ENCODE results near the gene LRRC3C. TPM values are rescaled to one million over a fixed set of nuclear protein-coding genes. Genes with fewer than 3 reads are reported as not detected.

Gene LRRC3C
- total and polyA plus RNA-seq, 3 donors from 2014 or later: 0.47 to 0.78 TPM; not detected in 1

DNA sequence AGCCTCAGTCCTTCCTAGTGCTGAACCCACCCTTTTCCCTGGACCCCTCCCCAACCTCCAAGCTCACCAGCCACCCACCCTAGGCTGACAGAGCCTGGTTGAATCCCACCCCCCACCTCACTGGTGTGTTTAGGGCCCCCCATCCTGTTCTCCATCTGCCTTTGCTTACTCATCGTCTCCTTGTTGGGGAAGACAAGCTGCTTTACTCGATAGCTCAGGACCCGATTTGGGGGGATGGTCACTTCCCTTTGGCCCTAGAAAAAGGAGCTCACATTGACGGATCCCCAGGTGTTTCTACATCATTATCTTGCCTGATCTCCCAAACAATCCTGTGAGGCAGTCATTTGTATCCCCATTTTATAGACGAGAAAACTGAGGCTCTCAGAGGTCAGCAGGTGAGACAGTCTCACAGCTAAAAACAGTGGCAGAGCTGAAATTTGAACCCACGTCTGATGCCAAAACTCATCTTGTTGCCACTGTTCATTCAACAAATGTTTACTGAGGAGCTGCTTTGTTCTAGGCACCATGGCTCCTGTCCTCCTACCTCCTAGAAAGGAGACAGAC is 18.7 kb upstream of the LRRC3C start:
- Histone ChIP-seq H3K27ac (no peak overlapping the region), H3K27me3 (no peaks in the 10 kb centered on the region), H3K36me3 (ENCODE audit: low read depth, missing control alignments) (no peaks in the 10 kb centered on the region), H3K4me1 (no peaks in the 10 kb centered on the region), H3K4me3 (no peak overlapping the region), H3K9me3 (no peaks in the 10 kb centered on the region)
- TF ChIP-seq, protein P1, sequence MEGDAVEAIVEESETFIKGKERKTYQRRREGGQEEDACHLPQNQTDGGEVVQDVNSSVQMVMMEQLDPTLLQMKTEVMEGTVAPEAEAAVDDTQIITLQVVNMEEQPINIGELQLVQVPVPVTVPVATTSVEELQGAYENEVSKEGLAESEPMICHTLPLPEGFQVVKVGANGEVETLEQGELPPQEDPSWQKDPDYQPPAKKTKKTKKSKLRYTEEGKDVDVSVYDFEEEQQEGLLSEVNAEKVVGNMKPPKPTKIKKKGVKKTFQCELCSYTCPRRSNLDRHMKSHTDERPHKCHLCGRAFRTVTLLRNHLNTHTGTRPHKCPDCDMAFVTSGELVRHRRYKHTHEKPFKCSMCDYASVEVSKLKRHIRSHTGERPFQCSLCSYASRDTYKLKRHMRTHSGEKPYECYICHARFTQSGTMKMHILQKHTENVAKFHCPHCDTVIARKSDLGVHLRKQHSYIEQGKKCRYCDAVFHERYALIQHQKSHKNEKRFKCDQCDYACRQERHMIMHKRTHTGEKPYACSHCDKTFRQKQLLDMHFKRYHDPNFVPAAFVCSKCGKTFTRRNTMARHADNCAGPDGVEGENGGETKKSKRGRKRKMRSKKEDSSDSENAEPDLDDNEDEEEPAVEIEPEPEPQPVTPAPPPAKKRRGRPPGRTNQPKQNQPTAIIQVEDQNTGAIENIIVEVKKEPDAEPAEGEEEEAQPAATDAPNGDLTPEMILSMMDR (IDR thresholded peaks at IDR 0.05): no peak
- TF ChIP-seq POLR2A (IDR thresholded peaks at IDR 0.05): no peak
- intact Hi-C loops (cut with DNase I; ENCODE audit: low total_unique reads): no loop called here
- DNase-seq: no peak
- WGBS, 2 donors: 86 to 93% methylated on average over 6 of the region's 6 CpGs

DNA sequence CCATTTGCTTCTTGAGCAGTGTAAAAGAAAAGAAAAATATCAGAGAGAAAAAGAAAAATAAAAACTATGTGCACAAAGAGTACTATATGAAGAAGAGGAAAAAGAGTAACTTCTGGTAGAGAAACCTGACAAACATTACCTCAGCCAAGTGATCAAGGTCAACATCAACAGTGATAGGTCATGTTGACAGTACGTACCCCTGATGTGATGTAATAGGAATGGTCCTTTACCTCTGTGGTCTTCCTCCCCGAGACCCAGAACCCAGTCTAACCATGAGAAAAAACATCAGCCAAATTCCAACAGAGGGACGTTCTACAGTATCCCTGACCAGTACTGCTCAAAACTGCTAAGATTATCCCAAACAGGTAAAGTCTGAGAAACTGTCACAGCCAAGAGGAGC is 13.5 kb upstream of the LRRC3C start:
- Histone ChIP-seq H3K27me3 (no peaks in the 10 kb centered on the region), H3K9me3 (no peaks in the 10 kb centered on the region), H3K36me3 (ENCODE audit: low read depth, missing control alignments) (no peaks in the 10 kb centered on the region), H3K27ac (no peak overlapping the region), H3K4me3 (no peak overlapping the region), H3K4me1 (no peaks in the 10 kb centered on the region)
- WGBS, 2 donors: 88 to 95% methylated on average over 3 of the region's 3 CpGs
- intact Hi-C loops (cut with DNase I; ENCODE audit: low total_unique reads): no loop called here
- TF ChIP-seq, protein P1 (IDR thresholded peaks at IDR 0.05): no peak
- no peak for TF ChIP-seq POLR2A (IDR thresholded peaks at IDR 0.05)
- DNase-seq: no peak

DNA sequence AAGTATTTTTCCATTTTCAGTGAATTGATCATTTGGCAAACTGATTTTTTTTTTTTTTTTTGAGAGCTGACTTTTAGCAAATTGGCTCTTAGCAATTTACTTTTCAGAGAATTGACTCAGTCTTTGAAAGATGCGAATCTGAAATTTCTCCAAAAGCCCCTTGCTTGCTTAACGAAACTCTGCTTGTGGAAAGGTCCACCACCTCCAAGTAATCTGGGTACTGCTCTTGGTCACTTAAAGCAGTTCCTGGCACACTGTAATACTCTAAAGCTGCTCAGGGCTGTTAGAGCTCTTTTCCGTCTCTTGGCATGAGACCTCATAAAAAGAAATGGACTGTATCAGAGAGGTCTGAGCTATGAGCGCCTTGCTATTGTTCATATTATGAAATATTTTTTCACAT is 12.0 kb upstream of the LRRC3C start:
- Histone ChIP-seq H3K4me1 (no peaks in the 10 kb centered on the region), H3K9me3 (no peaks in the 10 kb centered on the region), H3K4me3 (no peak overlapping the region), H3K27ac (no peak overlapping the region), H3K27me3 (no peaks in the 10 kb centered on the region), H3K36me3 (ENCODE audit: low read depth, missing control alignments) (no peaks in the 10 kb centered on the region)
- 66 to 96% methylated on average over 4 of the region's 4 CpGs for WGBS, 2 donors
- DNase-seq: no peak
- intact Hi-C loops (cut with DNase I; ENCODE audit: low total_unique reads): no loop called here
- no peak for TF ChIP-seq POLR2A (IDR thresholded peaks at IDR 0.05)
- TF ChIP-seq, protein P1 (IDR thresholded peaks at IDR 0.05): no peak

DNA sequence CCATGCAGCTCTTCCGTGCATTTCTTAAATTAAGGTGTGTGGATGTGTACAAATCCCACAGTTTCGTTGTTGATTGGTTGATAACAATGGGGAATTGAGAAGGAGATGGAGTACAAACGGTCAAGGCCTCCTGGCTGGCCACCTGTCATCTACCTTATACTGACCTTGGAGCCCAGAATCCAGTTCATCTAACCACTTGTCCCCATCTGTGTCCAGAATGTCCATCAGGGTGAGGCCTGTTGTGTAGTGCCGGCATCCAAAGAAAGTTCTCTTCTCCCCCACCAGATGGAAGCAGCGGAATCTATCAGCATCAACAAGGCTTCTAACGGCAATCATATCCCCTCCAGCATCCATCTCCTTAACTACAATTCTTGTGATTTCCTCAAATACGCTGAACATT is 10.6 kb upstream of the LRRC3C start:
- Histone ChIP-seq H3K9me3 (no peaks in the 10 kb centered on the region), H3K4me1 (no peaks in the 10 kb centered on the region), H3K36me3 (ENCODE audit: low read depth, missing control alignments) (no peaks in the 10 kb centered on the region), H3K27me3 (no peaks in the 10 kb centered on the region), H3K27ac (no peak overlapping the region), H3K4me3 (no peak overlapping the region)
- intact Hi-C loops (cut with DNase I; ENCODE audit: low total_unique reads): no loop called here
- 85 to 91% methylated on average over 7 of the region's 7 CpGs for WGBS, 2 donors
- no peak for DNase-seq
- TF ChIP-seq POLR2A (IDR thresholded peaks at IDR 0.05): no peak
- TF ChIP-seq, protein P1 (IDR thresholded peaks at IDR 0.05): no peak

DNA sequence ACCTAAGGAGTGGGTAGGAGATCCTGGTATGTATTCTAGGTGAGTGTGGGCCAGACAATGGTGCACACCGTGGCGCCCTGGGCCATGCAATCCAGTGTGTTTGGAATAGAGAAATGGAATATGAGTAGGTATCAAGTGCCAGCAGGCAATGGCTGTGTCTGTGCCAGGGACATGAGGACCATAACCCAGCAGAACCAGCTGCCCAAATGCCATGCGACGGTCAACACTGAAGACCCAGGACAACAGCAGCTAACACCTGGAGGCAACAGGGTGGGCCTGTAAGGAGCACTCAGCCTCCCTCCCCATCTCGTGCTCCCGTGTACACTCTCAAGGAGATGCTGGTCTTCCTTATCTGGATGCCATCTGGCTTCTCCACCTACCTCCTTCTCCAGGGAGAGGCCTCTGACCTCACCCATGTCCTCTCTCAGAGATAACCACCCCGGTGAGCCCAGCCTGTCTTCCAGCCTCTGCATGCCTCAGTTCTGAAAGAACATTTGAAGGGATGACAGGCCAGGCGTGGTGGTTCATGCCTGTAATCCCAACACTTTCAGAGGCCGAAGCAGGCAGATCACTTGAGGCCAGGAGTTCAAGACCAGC is 8.3 kb upstream of the LRRC3C start:
- DNase-seq: no peak
- Histone ChIP-seq H3K27me3 (no peaks in the 10 kb centered on the region), H3K4me1 (no peaks in the 10 kb centered on the region), H3K9me3 (no peaks in the 10 kb centered on the region), H3K4me3 (no peak overlapping the region), H3K36me3 (ENCODE audit: low read depth, missing control alignments) (no peaks in the 10 kb centered on the region), H3K27ac (no peak overlapping the region)
- 91 to 96% methylated on average over 9 of the region's 9 CpGs for WGBS, 2 donors
- TF ChIP-seq, protein P1 (IDR thresholded peaks at IDR 0.05): no peak
- TF ChIP-seq POLR2A (IDR thresholded peaks at IDR 0.05): no peak
- intact Hi-C loops (cut with DNase I; ENCODE audit: low total_unique reads): no loop called here
